NCI-H1694 (cell line): ENCODE results near the gene GSDME.

Source experiments
- DNase-seq: peaks from one replicate; lab custom pipeline; 2025; lab: John Stamatoyannopoulos, UW

The GSDME gene

GRCh38 chr7:24652251-24652939, 104.9 kb downstream of the GSDME start:
- DNase-seq, result no peak
